GM18907 (cell line): ENCODE data around the gene TNS3.

Source experiments
- ATAC-seq: cut with Tn5 transposase; IDR thresholded peaks from one replicate; pipeline ENCODE4 v1.9.1; 2021; ENCODE audit warnings: mild to moderate bottlenecking, moderate library complexity; ENCODE audit not compliant: unreplicated experiment

TNS3 gene

DNA sequence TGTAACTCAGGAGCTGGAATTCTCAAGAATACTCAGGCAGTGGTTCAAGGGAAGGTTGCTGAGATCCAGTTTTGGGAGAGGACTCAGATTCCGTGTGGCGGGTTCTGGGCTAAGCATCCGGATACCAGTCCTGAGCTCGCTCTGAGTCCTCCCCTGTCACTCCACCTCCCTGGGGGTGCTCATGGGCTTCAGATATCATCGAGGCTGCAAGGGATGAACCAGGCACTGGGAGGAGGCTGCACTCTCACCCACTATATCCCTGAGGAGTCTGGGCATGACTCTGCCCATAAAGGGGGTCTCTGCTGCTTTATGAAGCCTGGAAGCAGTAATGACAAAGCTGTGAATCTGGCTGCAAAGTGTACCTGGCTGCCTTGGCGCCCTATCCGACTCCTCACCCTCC lies 188.5 kb downstream of the TNS3 start:
- ATAC-seq = no peak

DNA sequence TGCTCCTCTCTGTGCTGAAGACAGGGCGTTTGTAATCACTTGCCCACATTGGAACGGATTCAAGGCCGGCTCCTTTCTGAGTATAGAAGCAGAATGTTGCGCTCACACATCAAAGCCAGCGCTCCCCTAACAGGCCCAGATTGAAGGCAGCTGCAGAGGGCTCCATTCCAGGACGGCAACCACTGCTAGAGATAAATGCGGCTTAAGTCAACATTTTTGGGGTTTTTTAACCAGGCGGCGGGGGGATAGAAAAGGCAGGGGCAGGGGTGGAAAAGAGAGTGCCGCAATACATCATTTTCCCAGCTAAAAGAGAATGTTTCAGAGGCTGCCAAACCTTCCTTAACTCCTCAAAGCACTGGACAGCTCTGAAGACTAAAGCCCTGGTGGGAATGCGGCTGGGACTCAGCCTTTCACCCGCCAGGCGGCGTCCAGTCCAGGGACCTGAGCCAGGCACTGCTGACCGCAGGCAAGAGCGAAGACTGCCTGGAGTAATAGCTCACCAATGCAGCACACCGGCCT lies 189.6 kb downstream of the TNS3 start:
- no peak for ATAC-seq

DNA sequence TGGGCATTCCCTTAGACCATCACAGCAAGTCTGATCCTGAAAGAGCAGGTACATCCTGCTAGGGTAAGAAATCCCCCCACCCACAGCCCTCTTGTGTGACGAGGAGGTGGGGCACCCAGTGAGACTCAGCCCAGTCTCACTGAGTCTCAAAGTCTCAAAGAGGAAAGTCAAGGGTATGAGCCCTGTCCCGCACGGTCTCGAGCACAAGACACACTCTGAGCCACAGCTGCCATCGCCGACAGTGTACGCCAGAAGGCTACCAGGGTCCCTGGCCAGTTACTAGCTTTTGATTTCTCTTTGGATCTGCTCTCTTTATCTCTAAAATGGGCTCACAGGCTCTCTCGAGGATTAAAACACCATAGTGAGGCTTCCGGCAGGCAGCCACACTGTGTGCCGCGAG lies 190.2 kb downstream of the TNS3 start:
- ATAC-seq = no peak

DNA sequence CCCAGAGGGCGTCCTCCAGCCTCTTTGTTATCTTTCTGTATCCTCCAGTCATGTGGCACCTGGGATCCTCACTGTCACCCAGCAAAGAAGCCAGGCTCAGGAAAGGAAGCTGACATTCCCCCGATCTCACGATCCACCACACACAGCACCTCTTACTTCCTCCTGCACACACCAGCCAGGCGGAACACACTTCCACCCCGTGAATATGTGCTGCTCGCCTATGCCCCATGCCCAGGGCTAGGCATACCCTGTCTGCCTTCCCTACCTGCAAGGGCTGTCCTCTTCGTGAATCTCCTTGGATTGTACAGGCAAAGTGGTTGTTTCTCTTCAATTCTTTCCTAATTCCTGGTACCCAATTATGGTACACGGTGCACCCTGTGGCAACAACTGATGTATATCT lies 191.0 kb downstream of the TNS3 start:
- no peak for ATAC-seq

DNA sequence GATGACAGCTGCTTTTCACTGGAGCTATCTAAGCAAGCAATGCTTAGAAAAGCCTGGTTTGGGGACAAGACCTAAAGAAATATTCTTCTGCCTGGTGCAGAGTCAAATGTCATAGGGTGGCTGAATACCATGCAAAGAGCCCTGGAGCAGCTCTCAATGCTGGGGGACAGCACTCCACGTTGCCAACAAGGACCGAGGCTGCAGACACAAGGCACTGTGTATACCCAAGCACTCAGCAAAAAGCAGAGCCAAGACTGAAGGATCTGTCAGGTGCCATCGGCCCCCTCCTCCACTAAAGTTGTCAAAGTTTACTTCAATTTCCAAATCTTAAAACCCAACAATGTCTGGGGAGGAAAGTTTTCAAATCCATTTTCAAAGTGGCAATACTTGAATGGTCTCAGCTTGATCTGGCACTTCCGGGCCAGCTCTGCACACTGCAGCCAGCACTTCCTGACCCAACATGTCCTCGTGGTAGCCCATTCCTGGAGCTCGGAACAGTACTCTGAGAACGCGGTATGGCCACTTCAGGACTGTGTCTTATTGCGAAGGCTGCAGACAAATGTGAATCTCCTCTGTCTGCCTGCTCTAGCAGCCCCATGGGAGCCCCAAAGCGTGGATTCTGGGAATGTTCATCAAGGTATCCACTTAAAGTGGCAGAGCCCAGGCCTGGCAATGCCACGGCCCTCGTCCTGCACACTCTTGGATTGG lies 191.8 kb downstream of the TNS3 start:
- no peak for ATAC-seq

DNA sequence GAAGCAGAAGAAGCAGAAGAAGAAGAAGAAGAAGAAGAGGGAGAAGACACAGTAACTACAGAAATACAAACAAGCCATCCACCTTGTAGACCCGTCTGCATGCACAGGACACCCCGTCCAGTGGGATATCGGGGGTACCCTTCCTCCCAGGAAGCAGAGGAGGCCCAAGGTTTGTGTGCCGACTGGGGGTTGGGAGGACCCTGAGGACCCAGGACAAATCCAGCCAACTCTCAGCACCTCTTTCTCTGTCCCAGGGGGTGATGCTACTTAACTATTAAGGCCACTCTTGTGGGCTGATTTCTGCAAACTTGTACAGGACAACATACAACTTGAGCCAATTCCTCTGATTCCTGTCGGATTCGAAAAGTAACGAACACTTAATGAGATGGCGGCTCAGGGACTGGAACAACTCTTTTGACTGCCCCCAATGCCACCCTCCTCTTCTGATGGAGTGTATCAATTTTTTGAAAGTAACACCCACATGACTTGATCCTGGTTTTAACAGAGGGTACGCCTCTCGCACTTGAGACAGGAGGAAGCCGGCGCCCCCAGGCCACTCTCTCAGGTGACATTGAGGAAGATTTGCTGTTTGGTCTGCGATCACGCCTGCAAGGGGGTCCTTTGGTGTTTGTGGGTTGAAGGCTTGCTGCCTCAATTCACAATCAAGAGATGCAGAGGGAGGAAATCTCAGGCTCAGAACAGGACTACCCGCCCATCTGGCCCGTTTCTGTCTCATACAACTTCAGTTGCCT lies 192.6 kb downstream of the TNS3 start:
- ATAC-seq = no peak

DNA sequence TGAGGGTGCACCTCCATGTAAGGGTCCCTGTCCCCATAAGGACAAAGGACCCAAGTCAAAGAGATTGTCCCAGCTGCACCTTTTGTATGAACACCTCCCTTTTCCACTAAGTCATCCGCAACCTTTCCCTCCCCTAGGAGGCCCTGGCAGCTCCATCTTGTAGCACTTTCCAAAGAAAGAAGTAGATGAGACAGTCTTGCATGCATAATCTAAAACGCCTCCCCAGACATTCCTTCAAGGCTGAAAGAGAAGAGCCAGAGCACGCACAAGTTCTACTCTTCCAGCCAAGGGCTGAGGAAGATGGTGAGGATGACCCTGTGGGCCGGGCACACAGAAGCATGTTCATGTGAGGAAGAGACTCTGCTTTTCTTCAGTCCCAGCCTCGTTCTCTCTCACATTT lies 194.4 kb downstream of the TNS3 start:
- no peak for ATAC-seq

DNA sequence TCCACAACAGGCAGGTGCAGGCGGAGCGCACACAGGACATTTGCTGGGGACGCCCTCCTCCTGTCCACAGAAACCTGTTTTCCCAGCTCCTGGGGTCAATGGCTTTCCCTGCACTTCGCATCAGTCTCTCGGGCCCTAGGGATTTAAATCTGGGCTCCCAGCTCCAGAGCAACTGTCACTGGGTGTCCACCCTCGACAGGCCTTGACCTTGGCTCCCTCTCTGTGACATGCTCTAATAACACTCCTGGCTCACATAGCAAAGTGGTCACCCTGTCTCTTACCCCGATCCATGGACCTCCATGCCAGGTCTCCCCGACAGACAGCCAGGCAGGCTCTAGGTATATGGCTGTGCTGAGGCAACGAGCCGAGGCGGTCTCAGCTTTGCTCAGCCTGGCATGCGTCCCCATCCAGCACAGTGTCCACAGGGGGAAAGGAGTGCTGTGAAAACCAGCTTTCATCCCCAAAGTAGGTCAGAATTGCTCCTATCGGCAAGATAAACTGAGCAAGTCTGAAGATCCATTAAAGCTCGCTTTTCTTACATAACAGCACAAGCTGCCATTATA lies 195.6 kb downstream of the TNS3 start:
- no peak for ATAC-seq

DNA sequence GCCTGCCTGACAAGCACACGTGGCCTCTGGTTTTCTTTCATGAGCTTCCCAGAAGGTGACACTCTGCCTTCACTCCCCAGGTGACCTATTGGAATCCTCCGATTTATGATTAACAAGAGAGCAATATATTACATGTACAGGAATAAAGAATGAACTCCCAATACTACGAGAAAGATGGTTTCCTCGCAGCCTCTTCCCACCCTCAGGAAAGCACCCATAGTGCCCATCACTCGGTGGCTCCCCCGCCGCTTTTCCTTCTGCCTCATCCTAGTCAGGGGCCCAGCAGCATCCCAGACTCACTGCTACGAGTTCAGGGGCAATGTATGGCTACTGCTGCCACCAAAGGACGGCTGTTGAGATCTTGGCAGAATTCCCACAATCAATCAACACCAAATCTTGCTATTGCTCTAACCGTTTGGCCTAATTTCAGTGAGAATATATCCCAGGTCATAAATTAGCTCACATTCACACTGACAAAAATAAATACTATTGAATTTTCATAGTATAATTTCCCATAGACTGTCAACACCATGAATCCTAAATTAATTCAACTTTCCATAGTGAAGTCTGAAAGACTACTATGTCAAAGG lies 196.3 kb downstream of the TNS3 start:
- ATAC-seq = no peak

DNA sequence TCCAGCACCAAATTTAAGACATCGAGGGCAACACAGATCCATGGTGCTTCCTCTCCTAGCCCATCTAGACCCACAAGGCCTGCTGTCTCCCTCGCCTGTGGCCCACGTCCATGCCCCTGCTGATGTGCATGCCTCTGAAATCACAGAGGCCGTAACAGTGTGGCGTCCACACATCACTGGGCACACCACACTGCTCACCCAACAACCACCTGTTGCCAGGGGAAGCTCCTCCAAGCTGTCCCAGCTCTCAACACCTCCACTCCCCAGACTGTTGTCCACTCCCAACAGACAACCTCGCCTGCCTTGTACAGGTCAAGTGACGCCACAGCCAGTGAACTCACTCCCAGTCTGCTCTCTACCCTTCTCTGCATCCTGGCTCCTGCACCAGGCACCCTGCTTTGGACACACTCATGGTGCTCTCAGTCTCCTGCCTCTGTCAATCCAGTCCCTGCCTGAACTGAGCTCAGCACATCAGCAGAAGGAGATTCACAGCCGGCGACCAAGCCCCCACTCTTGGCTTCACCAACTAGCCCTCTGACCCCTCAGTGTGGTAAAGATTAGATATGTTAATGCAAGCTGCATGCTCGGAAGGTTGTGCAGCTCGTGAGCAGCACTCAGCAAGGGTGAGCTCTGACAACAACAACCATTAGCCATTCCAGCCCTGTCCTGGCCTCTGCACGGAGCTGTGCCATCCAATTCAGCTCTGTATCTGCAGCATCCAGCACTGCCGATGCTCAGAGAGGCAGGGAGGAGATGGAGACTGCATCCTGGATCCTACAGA lies 197.0 kb downstream of the TNS3 start:
- no peak for ATAC-seq

DNA sequence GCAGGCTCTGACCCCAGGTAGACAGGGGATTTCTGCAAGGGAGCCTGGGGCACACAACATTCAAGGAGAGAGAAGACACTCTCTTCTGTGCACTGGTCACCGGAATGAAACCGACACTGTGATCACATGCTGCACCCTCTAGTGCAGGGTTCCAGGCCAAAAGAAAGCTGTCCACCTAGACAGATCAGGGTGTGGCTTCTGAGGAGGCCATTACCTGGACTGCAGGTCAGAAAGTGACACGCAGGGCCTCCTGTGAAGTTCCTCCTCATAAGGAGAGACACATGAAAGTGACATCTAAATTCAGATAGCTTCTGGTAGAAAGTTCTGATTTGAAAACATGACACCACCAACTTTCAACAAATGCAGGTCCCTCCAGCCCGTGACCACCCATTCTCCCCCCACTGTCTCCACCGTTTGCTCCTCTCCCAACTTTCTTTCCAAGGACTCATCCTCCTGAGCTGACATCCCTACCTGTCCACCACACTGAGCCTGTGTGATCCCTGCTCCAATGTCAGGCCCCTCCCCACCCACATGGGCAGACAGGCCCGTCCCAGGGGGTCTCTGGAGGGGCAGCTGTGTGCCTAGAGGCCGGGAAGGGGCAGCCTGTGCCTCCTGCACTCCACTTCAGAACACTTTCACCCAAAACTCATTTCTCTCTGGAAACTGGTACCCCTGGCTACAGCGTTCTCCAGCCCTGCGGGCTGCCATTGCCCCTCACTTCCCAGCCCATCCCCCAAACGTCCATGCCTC lies 198.0 kb downstream of the TNS3 start:
- ATAC-seq = no peak

DNA sequence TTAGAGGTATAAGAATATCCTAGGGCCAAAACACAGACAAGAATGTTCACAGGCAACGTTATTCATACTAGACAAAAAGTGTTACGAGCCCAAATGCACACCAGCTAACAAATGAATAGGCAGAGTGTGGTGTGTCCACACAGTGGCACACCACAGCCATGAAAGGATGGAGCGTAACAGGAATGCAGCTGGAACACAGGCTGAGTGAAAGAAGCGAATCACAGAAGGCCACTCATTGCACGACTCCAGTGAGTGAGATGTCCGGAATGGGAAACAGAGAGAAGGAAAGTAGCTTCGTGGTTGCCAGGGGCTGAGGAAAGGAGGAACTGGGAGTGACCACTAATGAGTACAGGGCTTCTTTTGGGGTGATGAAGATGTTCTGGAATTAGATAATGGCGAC lies 198.8 kb downstream of the TNS3 start:
- no peak for ATAC-seq

DNA sequence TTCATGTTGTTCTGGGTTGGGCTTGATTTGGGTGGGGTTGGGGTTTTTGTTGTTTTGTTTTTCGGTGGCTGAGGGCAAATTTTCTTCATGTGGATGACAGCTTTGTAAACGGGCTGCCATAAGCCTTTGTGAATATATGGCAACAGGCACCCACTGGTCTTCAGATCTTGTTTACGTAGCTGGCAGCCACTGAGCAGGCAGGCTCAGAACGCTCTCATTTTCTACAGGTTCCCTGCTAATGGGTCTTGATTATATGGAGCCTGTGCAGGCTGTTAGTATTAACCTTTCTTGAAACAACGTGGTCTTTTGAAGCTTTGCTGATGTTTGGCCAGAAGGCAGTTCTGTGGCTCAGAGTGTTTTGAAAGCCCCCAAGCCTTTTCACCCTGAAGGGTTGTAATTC lies 199.7 kb downstream of the TNS3 start:
- ATAC-seq = no peak

DNA sequence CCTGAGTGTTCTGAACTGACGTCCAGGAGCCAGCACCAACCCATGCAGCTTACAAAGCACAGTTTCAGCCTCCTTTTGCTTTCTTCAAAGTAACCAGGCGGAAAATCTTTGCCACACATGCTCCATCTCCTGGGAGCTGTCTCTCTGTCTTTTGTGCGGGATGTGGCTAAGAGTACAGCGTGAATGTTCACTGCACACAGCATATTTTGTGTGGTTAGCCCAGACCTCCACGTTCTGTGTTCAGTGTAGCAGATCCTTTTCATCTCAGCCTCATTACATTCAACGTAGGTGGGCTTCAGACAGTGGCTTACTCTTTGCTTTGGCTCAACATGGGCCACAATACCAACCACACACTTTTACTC lies 200.8 kb downstream of the TNS3 start:
- ATAC-seq = no peak

DNA sequence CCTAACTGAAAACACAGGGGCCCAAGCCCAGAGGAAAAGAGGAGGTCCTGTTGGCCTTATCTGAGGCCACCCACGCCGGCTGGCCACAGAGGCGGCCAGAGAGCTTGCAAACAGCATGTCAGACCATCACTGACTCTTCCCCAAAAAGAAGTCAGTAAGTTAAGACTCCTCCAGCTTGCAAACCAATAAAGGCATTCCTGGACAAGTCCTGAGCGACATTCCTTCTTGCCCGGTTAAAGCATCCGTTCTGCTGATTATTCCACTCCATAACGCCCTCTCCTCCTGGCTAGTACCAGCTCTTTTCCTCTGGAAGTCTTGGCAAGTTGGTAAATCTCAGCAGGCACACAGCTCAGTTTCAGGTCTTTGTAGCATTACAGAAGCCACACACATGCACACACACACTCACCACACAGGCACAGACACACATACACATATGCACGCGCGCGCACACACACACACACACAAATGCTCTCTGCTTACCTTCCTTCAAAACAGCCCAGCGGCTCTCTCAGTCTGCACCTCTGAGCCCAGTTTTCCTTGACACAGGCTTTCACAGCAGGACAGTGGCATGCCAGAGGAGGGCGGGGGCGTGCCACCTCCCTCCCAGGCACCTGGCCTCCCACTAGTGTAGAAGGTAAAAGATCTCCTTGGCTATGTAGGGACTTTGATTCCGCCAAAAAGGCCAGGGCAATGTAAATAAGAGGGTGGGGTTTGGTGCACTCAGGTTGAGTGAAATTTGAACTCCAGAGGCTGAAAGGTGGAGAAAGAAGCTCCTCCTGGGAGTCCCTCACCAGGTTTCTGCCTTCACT lies 201.4 kb downstream of the TNS3 start:
- ATAC-seq = no peak

DNA sequence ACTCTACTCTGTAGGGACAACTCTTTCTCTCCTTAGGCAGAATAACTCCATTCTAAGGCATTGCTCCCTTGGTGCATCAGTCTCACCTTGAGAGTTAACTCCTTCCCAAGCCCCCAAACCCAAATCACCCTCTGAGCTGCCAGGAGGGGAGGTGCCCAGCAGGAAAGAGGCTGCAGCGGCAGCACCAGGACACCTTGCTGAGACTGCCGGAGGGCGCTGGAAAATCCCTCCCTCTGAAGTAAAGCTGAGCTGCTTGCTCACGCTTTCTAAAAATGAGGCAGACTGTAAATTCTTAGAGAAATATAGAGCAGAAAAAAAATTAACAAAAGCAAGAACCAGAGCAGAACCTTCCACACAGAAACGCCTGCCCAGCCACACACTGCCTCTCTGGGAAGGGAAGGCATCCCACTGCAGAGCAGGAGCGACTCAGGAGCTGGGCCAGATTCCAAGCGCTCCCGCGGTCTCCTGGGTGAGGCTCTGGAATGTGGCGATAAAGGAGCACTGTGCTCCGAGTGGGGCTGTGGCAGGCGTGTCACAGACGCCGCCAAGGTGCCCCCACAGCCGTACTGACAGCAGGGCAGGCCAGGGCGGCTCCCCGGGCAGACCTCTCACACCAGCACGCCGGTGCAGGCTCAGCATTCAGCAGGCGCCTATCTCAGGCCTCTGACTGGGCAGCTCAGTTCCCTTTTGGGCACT lies 202.1 kb downstream of the TNS3 start:
- ATAC-seq = no peak

DNA sequence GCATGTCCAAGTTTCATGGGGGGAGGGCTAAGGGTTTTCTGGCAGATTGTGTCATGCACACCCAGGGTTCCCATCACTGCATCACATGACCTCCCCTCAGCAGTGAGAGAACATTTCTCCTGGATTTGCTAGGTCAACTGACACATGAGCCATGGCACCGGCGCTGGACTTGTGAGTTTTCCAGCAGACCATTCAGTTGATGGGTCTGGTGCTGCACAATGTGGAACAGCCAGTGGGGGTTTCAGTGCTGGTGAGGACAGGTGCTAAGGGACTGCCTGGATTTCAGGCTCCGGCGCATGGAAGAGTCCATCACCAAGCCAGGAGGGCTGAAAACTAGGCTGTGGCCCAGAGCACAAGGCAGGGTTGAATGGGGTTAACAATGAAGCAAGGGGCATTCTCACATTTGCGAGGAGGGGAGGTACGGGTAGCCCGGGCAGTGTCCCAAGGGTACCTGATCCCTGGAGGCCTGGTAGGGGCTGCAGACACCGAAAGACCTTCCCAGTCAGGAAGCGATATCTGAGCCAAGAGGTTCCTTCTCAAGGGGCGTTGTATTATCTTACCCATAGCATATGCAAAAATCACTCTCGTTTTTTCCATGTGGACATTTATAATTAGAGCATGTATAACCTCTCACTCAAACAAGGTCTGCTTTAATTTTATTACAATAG lies 203.0 kb downstream of the TNS3 start:
- no peak for ATAC-seq

DNA sequence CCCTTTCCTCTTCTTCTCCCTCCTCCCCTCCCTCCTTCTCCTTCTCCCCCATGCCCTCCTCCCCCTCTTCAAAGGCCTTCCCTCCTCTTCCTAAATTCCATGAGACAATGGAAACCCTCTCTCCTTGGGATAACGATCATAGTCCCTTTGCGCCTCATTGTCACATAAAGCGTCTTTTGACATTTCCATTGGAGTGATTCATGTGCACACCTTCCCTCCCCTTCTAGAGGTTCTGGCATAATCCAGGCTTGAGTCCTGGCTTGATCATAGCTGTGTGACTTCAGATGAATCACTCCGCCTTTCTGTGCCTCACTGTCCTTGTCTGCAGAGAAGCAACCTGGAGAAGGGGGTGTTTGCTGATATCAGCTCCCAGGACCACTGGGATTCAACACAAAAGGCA lies 204.2 kb downstream of the TNS3 start:
- ATAC-seq = no peak
